HG02943 (cell line): Measurements from ENCODE around the gene KCNJ18.
"Not testable (repeated sequence)": the region's sequence is repeated elsewhere in the genome, so short reads cannot be mapped to it uniquely, and the experiment has no call there.

Source experiments
- ATAC-seq: cut with Tn5 transposase; IDR thresholded peaks from one replicate; pipeline ENCODE4 v1.9.1; 2021; ENCODE audit warnings: mild to moderate bottlenecking, low read depth, moderate library complexity; ENCODE audit not compliant: unreplicated experiment

KCNJ18 gene

GRCh38 chr17:21719511-21720226 lies 27.3 kb downstream of the KCNJ18 start:
- ATAC-seq, result not testable (repeated sequence)

- not testable (repeated sequence) for ATAC-seq
Observed at GRCh38 chr17:21720566-21720965, 28.2 kb downstream of the KCNJ18 start.

GRCh38 chr17:21722268-21722667 lies 29.9 kb downstream of the KCNJ18 start:
- not testable (repeated sequence) for ATAC-seq

- ATAC-seq, result not testable (repeated sequence)
Observed at GRCh38 chr17:21724216-21725006, 32.1 kb downstream of the KCNJ18 start.

DNA sequence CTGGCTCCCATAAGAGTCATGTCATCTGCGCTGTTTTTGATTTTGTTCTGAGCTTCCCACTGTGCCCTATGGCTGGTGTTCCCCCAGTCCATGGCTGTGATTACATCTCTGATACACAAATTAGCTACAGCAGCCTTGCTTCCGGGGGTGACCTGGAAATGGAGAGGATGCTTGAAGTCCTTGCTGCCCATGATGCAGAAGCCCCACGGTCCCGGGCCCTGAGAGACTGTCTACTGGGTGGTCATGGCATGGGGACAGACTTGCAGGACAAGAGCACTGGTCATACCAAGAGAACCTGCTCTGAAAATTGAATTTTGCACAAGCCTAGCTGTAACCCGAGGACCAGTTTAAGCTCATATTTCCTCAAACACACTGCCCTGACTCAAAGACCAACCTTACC lies 38.8 kb downstream of the KCNJ18 start:
- not testable (repeated sequence) for ATAC-seq

DNA sequence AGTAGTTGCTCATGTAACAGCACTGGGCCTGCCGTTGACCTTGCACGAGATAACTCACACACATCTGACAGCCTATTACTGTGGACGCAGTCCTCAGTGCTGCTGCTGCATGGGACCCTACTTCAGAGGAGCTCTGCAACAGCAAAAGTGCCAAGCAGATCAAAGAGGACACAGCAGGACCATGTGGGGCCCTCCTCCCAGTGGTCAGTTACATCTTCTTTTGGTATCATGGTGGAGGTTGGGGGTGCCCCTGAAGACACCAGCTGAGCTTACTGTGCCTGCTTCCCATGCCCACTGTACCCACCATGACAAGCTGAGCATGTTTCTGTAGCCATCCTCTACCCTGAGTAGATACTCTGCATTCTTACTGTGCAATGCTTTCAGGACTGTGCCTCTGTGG lies 41.6 kb downstream of the KCNJ18 start:
- not testable (repeated sequence) for ATAC-seq

GRCh38 chr17:21735814-21736213 lies 43.5 kb downstream of the KCNJ18 start:
- not testable (repeated sequence) for ATAC-seq

DNA sequence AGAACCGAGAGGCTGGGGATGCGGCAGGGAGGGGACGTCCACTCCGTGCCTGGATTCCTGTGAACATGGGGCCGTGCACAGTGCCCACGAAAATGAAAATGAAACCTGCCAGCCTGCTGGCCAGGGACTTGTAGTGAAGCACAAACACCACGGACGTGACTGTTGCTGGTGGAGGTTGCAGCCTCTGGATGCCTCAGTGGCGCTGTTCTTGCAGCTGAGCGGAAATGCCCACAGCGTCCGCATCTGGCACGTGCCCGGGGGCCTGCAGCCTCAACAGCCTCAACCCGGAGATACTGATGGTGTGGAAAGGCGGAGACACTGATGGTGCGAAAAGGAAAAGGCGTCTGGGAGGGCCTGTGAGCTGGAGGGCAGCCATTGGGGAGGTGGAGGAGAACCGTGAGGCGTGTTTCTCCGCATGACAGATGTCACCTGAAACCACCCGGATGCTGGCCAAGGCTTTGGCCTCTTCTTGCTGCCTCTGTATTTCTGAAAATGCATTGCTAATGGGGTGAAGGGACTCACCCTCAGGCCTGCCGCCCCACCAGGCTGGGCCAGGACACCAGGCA lies 44.8 kb downstream of the KCNJ18 start:
- ATAC-seq, result not testable (repeated sequence)

DNA sequence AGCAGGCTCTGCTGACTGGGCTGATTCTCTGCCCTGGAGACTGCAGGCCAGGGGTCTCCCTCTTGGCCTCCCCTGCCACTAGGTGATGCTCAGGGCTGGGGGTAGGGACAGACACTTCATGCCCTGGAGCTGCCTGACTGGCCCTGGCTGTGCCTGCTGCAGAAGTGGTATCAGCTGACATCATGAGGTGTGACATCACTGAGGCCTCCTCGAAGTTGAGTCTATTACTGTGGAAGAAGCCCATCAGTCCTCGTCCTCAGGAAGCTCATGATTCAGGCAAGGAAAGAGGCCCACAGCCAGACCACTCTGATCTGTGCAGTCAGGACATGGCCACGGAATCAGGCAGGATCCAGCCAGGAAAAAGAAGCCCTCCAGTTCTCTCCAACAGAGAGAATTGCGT lies 45.9 kb downstream of the KCNJ18 start:
- ATAC-seq, result not testable (repeated sequence)

DNA sequence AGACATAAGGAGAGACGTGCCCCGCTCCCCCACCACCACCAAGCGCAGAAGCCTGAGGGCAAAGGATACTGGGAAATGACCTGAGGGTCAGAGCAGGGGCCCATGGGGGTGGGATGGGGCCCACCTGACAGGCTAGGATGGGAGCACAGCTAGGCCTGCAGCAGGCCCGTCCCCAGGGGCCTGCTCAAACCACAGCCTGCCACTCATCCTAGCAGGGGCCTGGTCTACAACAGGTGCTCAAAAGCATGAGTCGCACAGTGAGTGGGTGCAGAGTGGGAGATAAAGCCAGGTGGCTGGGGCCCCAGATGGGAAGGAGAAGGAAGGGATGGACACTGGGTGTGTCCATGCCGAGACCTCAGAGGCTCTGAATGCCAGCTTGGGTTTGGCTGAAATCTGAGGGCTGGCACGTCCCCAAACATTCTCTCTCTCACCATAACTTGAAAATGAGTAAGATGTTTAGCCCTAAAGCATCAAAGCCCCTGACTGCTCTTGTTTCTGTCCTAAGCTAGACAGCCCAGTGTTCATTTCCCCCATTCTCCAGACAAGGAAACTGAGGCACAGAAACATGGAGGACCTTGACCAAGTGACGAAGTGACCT lies 46.7 kb downstream of the KCNJ18 start:
- ATAC-seq, result not testable (repeated sequence)

GRCh38 chr17:21739485-21739884 lies 47.2 kb downstream of the KCNJ18 start:
- not testable (repeated sequence) for ATAC-seq

DNA sequence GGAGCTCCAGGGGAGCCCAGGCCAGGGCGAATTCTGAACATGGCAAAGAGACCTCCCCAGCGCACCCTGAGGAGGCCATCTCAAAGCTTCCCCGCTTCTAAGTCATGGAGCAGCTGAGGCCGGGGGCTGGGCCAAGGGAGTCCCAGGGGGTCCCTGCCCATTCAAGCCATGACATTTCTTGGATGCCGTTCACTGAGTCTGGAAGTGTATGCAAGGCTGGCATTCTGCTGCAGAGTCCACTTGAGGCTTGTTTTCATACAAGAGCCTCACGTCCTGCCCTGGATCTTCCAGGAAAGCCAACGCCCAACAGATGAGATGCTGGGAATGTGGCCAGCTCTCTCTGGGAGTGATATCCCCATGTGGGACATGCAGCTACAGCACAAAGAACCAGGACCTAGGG lies 48.5 kb downstream of the KCNJ18 start:
- ATAC-seq, result not testable (repeated sequence)

DNA sequence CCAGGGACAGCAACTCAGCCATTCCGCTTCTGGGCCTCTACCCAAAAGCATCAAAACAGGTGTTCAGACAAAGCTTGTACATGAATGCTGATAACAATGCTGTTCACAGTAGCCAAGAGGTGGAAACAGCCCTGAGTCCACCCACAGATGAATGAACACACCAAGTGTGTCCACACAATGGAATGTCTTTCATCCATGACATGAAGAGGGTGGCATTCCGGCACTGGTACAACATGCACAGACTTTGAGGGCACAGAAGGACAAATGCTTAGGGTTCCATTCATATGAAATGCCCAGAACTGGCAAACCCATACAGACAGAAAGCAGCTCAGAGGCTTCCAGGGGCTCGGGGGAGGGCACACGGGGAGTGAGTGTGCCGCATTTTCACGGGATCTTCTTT lies 49.2 kb downstream of the KCNJ18 start:
- not testable (repeated sequence) for ATAC-seq

DNA sequence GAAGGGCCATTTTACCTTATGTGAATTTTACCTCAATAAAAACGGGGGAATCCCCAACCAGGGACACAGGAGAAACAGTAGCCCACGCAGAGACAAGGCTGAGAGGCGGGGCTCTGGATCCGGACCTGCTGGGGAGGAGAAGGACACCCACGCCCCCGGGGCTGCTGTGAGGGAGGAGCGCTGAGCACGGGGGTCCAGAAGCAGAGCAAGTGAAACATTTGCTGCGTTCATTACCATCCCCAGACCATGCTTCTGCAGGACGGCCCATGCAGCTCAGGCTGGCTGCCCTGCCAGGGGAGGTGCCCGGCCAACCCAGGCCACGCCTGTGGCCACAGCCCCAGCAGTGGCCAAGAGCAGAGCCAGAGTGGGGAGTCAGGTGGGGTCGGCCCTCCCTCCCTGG lies 50.0 kb downstream of the KCNJ18 start:
- no peak for ATAC-seq

GRCh38 chr17:21744151-21744550 lies 51.8 kb downstream of the KCNJ18 start:
- not testable (repeated sequence) for ATAC-seq

DNA sequence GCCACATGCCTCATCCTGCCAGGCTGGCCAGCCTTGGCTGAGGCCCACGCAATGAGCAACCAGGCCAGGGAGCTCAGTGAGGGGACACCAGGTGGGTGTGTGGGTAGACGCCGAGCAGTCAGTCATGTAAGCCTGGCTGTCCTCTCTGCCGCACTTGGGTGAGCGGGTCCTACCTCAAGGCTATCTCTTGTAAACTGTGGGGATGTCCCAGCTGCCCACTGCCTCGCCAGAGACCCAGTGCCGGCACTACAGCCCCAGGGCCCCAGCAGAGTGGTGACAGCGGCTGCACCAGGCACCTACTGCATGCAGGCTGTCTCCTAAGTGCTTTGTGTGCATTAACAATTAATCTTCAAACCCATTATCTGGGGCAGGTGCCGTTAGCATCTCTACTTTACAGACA lies 52.3 kb downstream of the KCNJ18 start:
- not testable (repeated sequence) for ATAC-seq

DNA sequence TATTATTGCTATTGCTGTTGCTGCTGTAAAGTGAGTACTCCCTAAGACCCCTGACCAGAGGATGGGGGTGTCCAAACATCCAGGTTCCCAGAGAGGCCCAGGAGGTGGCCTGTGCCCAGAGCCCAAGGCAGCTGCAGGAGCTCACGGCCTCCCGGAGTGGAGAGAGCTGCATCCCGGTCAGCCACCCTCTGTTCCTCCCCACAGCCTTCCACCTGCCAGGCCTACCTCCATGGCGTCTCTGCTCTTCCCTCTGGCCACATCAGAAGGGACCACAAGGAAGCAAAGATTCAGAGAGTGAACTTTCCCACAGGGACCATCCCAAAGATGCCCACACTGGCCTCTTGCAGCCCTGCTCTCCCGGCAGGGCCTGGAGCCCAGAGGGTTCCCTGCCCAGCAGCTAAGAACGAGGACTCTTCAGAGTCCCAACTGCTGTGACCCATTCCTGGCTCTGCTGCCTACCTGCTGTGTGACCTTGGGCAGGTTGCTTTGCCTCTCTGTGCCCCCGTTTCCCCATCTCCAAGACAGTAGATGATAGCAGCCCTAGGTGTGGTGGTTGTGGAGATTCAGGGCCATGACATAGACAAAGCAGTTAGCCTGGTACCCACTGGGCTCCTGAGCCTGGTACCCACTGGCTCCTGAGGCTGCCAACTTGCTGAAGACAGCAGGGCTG lies 53.2 kb downstream of the KCNJ18 start:
- ATAC-seq, result not testable (repeated sequence)

DNA sequence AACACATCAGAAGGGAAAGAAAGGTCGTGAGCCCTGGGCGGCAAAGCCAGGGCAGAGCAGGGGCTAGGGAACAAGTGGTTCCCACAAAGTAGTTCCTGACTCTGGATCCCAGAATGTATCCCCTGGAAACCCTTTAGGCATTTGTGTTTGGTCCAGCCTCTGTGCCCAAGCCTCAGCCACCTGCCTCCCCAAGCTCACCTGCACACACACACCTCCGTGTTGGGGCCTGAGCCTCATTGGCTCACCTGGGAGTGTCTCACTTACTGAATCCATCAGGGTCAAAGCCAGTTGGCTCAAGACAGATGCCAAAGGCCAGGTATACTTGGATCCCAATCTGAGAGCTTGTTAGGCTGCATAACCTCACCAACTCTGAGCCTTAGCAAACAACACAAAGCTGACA lies 54.1 kb downstream of the KCNJ18 start:
- not testable (repeated sequence) for ATAC-seq

- not testable (repeated sequence) for ATAC-seq
Observed at GRCh38 chr17:21747195-21747915, 55.0 kb downstream of the KCNJ18 start.

GRCh38 chr17:21748686-21749085 lies 56.4 kb downstream of the KCNJ18 start:
- ATAC-seq, result not testable (repeated sequence)
